MCF 10A (cell line): ENCODE data around the gene TMEM14A. TPM values are rescaled to one million over a fixed set of nuclear protein-coding genes. Genes with fewer than 3 reads are reported as not detected.
"Not testable (repeated sequence)": the region's sequence is repeated elsewhere in the genome, so short reads cannot be mapped to it uniquely, and the experiment has no call there.

Source experiments
- BruUV-seq: library from RNA; stranded (reverse); fragments of 400-500 nt; replicated peaks from 2 replicates; lab custom pipeline; 2021; lab: Mats Ljungman, UMichigan
- CTCF ChIA-PET: fragments of 300-600 bp; sonication (Branson Sonifier 250); formaldehyde crosslinking; extraction: SDS; loops from one replicate; lab custom pipeline; 2021; ENCODE audit warnings: antibody characterized with exemption, inconsistent platforms; lab: Yijun Ruan, JAX
- POLR2A ChIA-PET: fragments of 300-600, 350-650 bp; sonication (Branson Sonifier 250); formaldehyde crosslinking; extraction: SDS; loops from one replicate; lab custom pipeline; 2020; ENCODE audit warnings: antibody characterized with exemption, inconsistent platforms; lab: Yijun Ruan, JAX
- DNase-seq: peaks from one replicate; pipeline ENCODE4 v3.0.0-alpha.2; 2018; ENCODE audit not compliant: unreplicated experiment
- H3K27ac Mint-ChIP-seq: one replicate; pipeline ENCODE4 v1.8.0; 2022; ENCODE audit warnings: mild to moderate bottlenecking, low read depth, mixed read lengths; ENCODE audit not compliant: unreplicated experiment
- H3K27me3 Mint-ChIP-seq: one replicate; pipeline ENCODE4 v1.8.0; 2022; ENCODE audit warnings: mixed read lengths; ENCODE audit not compliant: insufficient read depth, unreplicated experiment
- H3K36me3 Mint-ChIP-seq: one replicate; pipeline ENCODE4 v1.8.0; 2022; ENCODE audit warnings: mild to moderate bottlenecking, moderate library complexity, mixed read lengths; ENCODE audit not compliant: insufficient read depth, unreplicated experiment
- H3K4me1 Mint-ChIP-seq: one replicate; pipeline ENCODE4 v1.8.0; 2022; ENCODE audit warnings: mixed read lengths; ENCODE audit not compliant: insufficient read depth, unreplicated experiment
- H3K4me3 Mint-ChIP-seq: one replicate; pipeline ENCODE4 v1.8.0; 2022; ENCODE audit warnings: mild to moderate bottlenecking, moderate library complexity, mixed read lengths; ENCODE audit not compliant: unreplicated experiment
- H3K9me3 Mint-ChIP-seq: one replicate; pipeline ENCODE4 v1.8.0; 2022; ENCODE audit warnings: mixed read lengths; ENCODE audit not compliant: unreplicated experiment
- intact Hi-C: fragments of 100-400 bp; cut with micrococcal nuclease; formaldehyde crosslinking; loops from 2 replicates; pipeline ENCODE4 v1.14.1; 2022
- total RNA-seq: library from RNA; stranded (reverse); gene quantifications from 2 replicates; pipeline ENCODE4 v1.2.3, GENCODE V29; 2022
- TF ChIP-seq, protein P1 (sequence below): fragments of 200-600 bp; IDR thresholded peaks from one replicate; pipeline ENCODE4 v1.8.0; 2022; ENCODE audit warnings: antibody characterized with exemption, mild to moderate bottlenecking; ENCODE audit not compliant: unreplicated experiment

TMEM14A gene
- total RNA-seq, 1 experiment from 2014 or later = 15.6 TPM

DNA sequence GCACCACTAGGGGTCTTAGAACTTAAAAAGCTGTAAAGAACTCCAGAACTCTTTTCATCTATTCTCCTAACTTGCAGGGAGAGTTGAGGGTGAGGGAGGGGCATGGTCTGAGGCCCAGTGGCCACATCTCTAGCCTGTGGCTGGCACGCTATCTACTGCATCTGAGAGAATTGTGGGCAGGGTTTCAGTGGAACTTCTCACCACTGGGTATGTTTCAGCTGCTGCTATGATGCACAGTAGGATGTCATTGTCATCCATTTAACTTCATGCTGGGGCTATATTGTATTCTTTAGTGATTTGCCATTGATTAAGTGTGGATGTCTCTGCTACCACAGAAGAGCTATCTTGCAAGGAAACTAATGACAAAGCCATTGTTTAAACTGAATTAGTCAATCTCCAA, 4.5 kb downstream of the TMEM14A start:
- no TSS peak for BruUV-seq
- CTCF ChIA-PET = interaction anchor here (1.5 kb wide), 1 partner anchor 17 kb away, joined by 5 read pairs; no protein-coding TSS in a partner anchor
- Mint-ChIP-seq H3K9me3 (no peaks in the 10 kb centered on the region), H3K27me3 (no peaks in the 10 kb centered on the region), H3K36me3 (peaks cover 22% of the 10 kb centered on the region), H3K4me3 (no peak overlapping the region), H3K27ac (no peak overlapping the region), H3K4me1 (peaks cover 15% of the 10 kb centered on the region)
- TF ChIP-seq, protein P1, sequence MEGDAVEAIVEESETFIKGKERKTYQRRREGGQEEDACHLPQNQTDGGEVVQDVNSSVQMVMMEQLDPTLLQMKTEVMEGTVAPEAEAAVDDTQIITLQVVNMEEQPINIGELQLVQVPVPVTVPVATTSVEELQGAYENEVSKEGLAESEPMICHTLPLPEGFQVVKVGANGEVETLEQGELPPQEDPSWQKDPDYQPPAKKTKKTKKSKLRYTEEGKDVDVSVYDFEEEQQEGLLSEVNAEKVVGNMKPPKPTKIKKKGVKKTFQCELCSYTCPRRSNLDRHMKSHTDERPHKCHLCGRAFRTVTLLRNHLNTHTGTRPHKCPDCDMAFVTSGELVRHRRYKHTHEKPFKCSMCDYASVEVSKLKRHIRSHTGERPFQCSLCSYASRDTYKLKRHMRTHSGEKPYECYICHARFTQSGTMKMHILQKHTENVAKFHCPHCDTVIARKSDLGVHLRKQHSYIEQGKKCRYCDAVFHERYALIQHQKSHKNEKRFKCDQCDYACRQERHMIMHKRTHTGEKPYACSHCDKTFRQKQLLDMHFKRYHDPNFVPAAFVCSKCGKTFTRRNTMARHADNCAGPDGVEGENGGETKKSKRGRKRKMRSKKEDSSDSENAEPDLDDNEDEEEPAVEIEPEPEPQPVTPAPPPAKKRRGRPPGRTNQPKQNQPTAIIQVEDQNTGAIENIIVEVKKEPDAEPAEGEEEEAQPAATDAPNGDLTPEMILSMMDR = no peak
- intact Hi-C loops = no loop called here
- POLR2A ChIA-PET = no interaction called here
- DNase-seq = no peak

GRCh38 chr6:52676631-52677030, 5.7 kb downstream of the TMEM14A start:
- BruUV-seq, H3K4me3 Mint-ChIP-seq, DNase-seq, H3K9me3 Mint-ChIP-seq, POLR2A ChIA-PET, intact Hi-C loops, H3K27me3 Mint-ChIP-seq, H3K27ac Mint-ChIP-seq: not testable (repeated sequence)
- peaks cover 16% of the 10 kb centered on the region for H3K36me3 Mint-ChIP-seq
- CTCF ChIA-PET = interaction anchor here (0.6 kb wide), 1 partner anchor 67 kb away, joined by 3 read pairs; no protein-coding TSS in a partner anchor
- peaks cover 12% of the 10 kb centered on the region for H3K4me1 Mint-ChIP-seq

DNA sequence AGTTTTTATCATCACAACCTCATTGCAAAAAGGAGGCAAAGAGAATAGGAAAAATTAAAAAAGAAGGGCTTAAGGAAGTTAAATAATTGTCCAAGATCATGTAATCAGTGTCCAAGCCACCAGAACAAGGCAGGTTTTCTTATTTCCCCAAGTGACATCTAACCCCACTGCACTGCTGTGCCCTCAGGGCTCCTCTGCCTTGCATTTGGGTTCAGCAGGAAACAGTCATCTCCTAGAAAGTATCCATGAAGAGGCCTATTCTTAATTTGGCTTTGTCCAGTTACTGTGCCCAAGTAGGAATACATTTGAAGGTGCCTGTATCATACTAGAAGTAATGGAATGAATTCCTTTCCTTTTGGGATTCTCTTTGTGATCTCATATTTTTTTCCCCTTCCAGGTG, 10.5 kb downstream of the TMEM14A start:
- no peaks in the 10 kb centered on the region for H3K27me3 Mint-ChIP-seq
- no peaks in the 10 kb centered on the region for H3K9me3 Mint-ChIP-seq
- DNase-seq = no peak
- intact Hi-C loops = no loop called here
- no TSS peak for BruUV-seq
- ChIA-PET POLR2A (no interaction called here), CTCF (interaction anchor here (0.6 kb wide), 1 partner anchor 115 kb away, joined by 3 read pairs; no protein-coding TSS in a partner anchor)
- no peaks in the 10 kb centered on the region for H3K4me1 Mint-ChIP-seq
- TF ChIP-seq, protein P1 = no peak
- H3K27ac Mint-ChIP-seq = no peak overlapping the region
- H3K36me3 Mint-ChIP-seq = peaks cover 24% of the 10 kb centered on the region
- H3K4me3 Mint-ChIP-seq = no peak overlapping the region

GRCh38 chr6:52686878-52687699, 16.2 kb downstream of the TMEM14A start:
- BruUV-seq = no TSS peak
- no peak for DNase-seq
- CTCF ChIA-PET = interaction anchor here (0.5 kb wide), 1 partner anchor 36 kb away, joined by 3 read pairs; no protein-coding TSS in a partner anchor
- Mint-ChIP-seq H3K4me1 (no peaks in the 10 kb centered on the region), H3K4me3 (no peak overlapping the region), H3K27ac (peak overlapping the region; percentile 44), H3K27me3 (no peaks in the 10 kb centered on the region), H3K9me3 (no peaks in the 10 kb centered on the region), H3K36me3 (peaks cover 16% of the 10 kb centered on the region)
- TF ChIP-seq, protein P1 = no peak
- intact Hi-C loops = no loop called here
- POLR2A ChIA-PET = no interaction called here
